ENCODE data around the gene VDAC2. TPM values are rescaled to one million over a fixed set of nuclear protein-coding genes. Genes with fewer than 3 reads are reported as not detected.

VDAC2 gene
- total RNA-seq, 1 donor from 2014 or later = 14.4 TPM

- H3K4me3 ChIP-seq = no peak overlapping the region
- H3K36me3 ChIP-seq = peaks cover 0 to 24% of the 10 kb centered on the region in 2 donors
- H3K27ac ChIP-seq = peak overlapping the region in 1 of 2 donors; percentile 33
- H3K9me3 ChIP-seq = no peaks in the 10 kb centered on the region
- intact Hi-C loops (cut with DNase I) = loop anchor here (10.0 kb wide), 1 partner anchor 1077 kb away; the partner anchor contains the start of genes ADK and AP3M1
- peaks cover under 1 to 12% of the 10 kb centered on the region in 2 donors for H3K4me1 ChIP-seq
- H3K27me3 ChIP-seq = no peaks in the 10 kb centered on the region
- no peak for DNase-seq (ENCODE audit: low spot score in 2 of 2)
- no peak for TF ChIP-seq CTCF (IDR thresholded peaks at IDR 0.05)
Observed at GRCh38 chr10:75231672-75232581, 21.3 kb downstream of the VDAC2 start.

- intact Hi-C loops (cut with DNase I) = loop anchor here (1.0 to 10.0 kb wide), 5 partner anchors 45 to 1079 kb away; partner anchors contain the start of genes ADK, AP3M1 and SAMD8
- Histone ChIP-seq H3K27me3 (no peaks in the 10 kb centered on the region), H3K4me1 (peaks cover 0 to 2% of the 10 kb centered on the region in 2 donors), H3K27ac (peak overlapping the region; percentile 81 to 90), H3K36me3 (peaks cover 0 to 20% of the 10 kb centered on the region in 2 donors), H3K4me3 (peak overlapping the region; percentile 79 to 80), H3K9me3 (no peaks in the 10 kb centered on the region)
- no peak for TF ChIP-seq CTCF (IDR thresholded peaks at IDR 0.05)
- no peak for DNase-seq (ENCODE audit: low spot score in 2 of 2)
Observed at GRCh38 chr10:75233444-75234016, 22.9 kb downstream of the VDAC2 start.

GRCh38 chr10:75234017-75234682 is 23.6 kb downstream of the VDAC2 start:
- intact Hi-C loops (cut with DNase I) = loop anchor here (1.0 to 10.0 kb wide), 5 partner anchors 45 to 1079 kb away; partner anchors contain the start of genes ADK, AP3M1 and SAMD8
- peak; percentile 75 to 95 for DNase-seq (ENCODE audit: low spot score in 2 of 2)
- no peak for TF ChIP-seq CTCF (IDR thresholded peaks at IDR 0.05)
- no peaks in the 10 kb centered on the region for H3K27me3 ChIP-seq
- peak overlapping the region; percentile 81 to 90 for H3K27ac ChIP-seq
- peaks cover 0 to 2% of the 10 kb centered on the region in 2 donors for H3K4me1 ChIP-seq
- H3K4me3 ChIP-seq = peak overlapping the region; percentile 79 to 80
- H3K9me3 ChIP-seq = no peaks in the 10 kb centered on the region
- peaks cover 0 to 20% of the 10 kb centered on the region in 2 donors for H3K36me3 ChIP-seq

- no peaks in the 10 kb centered on the region for H3K9me3 ChIP-seq
- H3K27me3 ChIP-seq = no peaks in the 10 kb centered on the region
- peaks cover 0 to 18% of the 10 kb centered on the region in 2 donors for H3K36me3 ChIP-seq
- H3K4me1 ChIP-seq = peaks cover 0 to 2% of the 10 kb centered on the region in 2 donors
- intact Hi-C loops (cut with DNase I) = loop anchor here (1.0 to 10.0 kb wide), 6 partner anchors 46 to 1080 kb away; partner anchors contain the start of genes ADK, AP3M1 and SAMD8
- peak overlapping the region; percentile 81 to 90 for H3K27ac ChIP-seq
- peak in 2 of 3 experiments; percentile 9 to 24 for TF ChIP-seq CTCF (IDR thresholded peaks at IDR 0.05)
- H3K4me3 ChIP-seq = peak overlapping the region; percentile 79 to 80
- DNase-seq (ENCODE audit: low spot score in 2 of 2) = no peak
Observed at GRCh38 chr10:75234683-75235374, 24.2 kb downstream of the VDAC2 start.

Measured in ascending aorta (tissue), 2 donors.